IMR-90 (cell line): ENCODE data around the gene HOXA2. TPM values are rescaled to one million over a fixed set of nuclear protein-coding genes. Genes with fewer than 3 reads are reported as not detected.

Experiments
- ATAC-seq: fragments of 200-7000 bp; cut with Tn5 transposase; 2 replicates; pipeline ENCODE4 v1.9.1; 2020; ENCODE audit warnings: low read depth, mild to moderate bottlenecking, moderate library complexity
- BruUV-seq: library from RNA; stranded (reverse); fragments of 400-500 nt; replicated peaks from 2 replicates; lab custom pipeline; 2021; lab: Mats Ljungman, UMichigan
- CTCF ChIA-PET: fragments of 300-600 bp; formaldehyde crosslinking; extraction: SDS; loops from one replicate; lab custom pipeline; 2021; ENCODE audit warnings: antibody characterized with exemption; lab: Yijun Ruan, JAX
- POLR2A ChIA-PET: fragments of 300-600 bp; sonication (Branson Sonifier 250); formaldehyde crosslinking; loops from one replicate; lab custom pipeline; 2022; ENCODE audit warnings: antibody characterized with exemption; ENCODE audit not compliant: unreplicated experiment; lab: Charles Lee
- DNase-seq: peaks from one replicate; pipeline ENCODE4 v3.0.0; 2013
- H2AFZ ChIP-seq: replicated peaks from 2 replicates; pipeline ENCODE3; 2013; ENCODE audit warnings: low read length, mild to moderate bottlenecking; ENCODE audit not compliant: poor library complexity
- H2AK5ac ChIP-seq: 2 replicates; pipeline ENCODE4 v1.6.1; 2013; ENCODE audit warnings: low read depth, low read length, inconsistent platforms
- H2AK9ac ChIP-seq: replicated peaks from 2 replicates; pipeline ENCODE3; 2013; ENCODE audit warnings: mild to moderate bottlenecking, low read depth, low read length, moderate library complexity; ENCODE audit not compliant: poor library complexity
- H2BK120ac ChIP-seq: 2 replicates; pipeline ENCODE4 v1.6.1; 2013; ENCODE audit warnings: low read depth, low read length, inconsistent platforms
- H2BK15ac ChIP-seq: 3 replicates; pipeline ENCODE4 v1.6.1; 2013; ENCODE audit warnings: low read depth, low read length, inconsistent platforms
- H2BK20ac ChIP-seq: 2 replicates; pipeline ENCODE4 v1.6.1; 2013; ENCODE audit warnings: low read depth, mild to moderate bottlenecking, inconsistent platforms, low read length, moderate library complexity
- H2BK5ac ChIP-seq: 2 replicates; pipeline ENCODE4 v1.6.1; 2013; ENCODE audit warnings: mild to moderate bottlenecking, low read depth, low read length, inconsistent platforms; ENCODE audit not compliant: poor library complexity, severe bottlenecking
- H3K14ac ChIP-seq: replicated peaks from 2 replicates; pipeline ENCODE4 v1.6.1; 2013; ENCODE audit warnings: low read depth, low read length, inconsistent platforms
- H3K18ac ChIP-seq: 2 replicates; pipeline ENCODE4 v1.6.1; 2013; ENCODE audit warnings: low read depth, low read length, control low read depth
- H3K23ac ChIP-seq: 2 replicates; pipeline ENCODE4 v1.6.1; 2013; ENCODE audit warnings: low read depth, low read length, inconsistent platforms
- H3K27ac ChIP-seq: 2 replicates; pipeline ENCODE4 v1.5.1; 2013; ENCODE audit warnings: mild to moderate bottlenecking, control low read depth, low read length; ENCODE audit not compliant: insufficient read depth
- H3K27me3 ChIP-seq: 2 replicates; pipeline ENCODE4 v1.6.1; 2013; ENCODE audit warnings: low read length; ENCODE audit not compliant: control insufficient read depth, insufficient read depth
- H3K36me3 ChIP-seq: 2 replicates; pipeline ENCODE4 v1.6.1; 2013; ENCODE audit warnings: low read length, mixed read lengths; ENCODE audit not compliant: control insufficient read depth, insufficient read depth
- H3K4ac ChIP-seq: 2 replicates; pipeline ENCODE4 v1.6.1; 2013; ENCODE audit warnings: low read depth, low read length, inconsistent platforms
- H3K4me1 ChIP-seq: 2 replicates; pipeline ENCODE4 v1.6.1; 2013; ENCODE audit warnings: low read length, mixed read lengths; ENCODE audit not compliant: control insufficient read depth, insufficient read depth
- H3K4me2 ChIP-seq: 2 replicates; pipeline ENCODE4 v1.6.1; 2013; ENCODE audit warnings: low read depth, mild to moderate bottlenecking, control low read depth, low read length, moderate library complexity
- H3K4me3 ChIP-seq: 2 replicates; pipeline ENCODE4 v1.5.1; 2013; ENCODE audit warnings: low read depth, mild to moderate bottlenecking, control low read depth, low read length, moderate library complexity; ENCODE audit not compliant: insufficient read depth
- H3K56ac ChIP-seq: 2 replicates; pipeline ENCODE4 v1.6.1; 2013; ENCODE audit warnings: low read length, inconsistent platforms; ENCODE audit not compliant: insufficient read depth; ENCODE audit errors: extremely low read depth
- H3K79me1 ChIP-seq, 2 experiments: 2 replicates each; pipeline ENCODE4 v1.6.1; 2013; ENCODE audit warnings: low read length in 2 of 2, inconsistent platforms in 1 of 2, low read depth in 1 of 2
- H3K9ac ChIP-seq: 2 replicates; pipeline ENCODE4 v1.6.1; 2013; ENCODE audit warnings: low read depth, low read length, control low read depth
- H3K9me1 ChIP-seq: 2 replicates; pipeline ENCODE4 v1.6.1; 2013; ENCODE audit warnings: low read length, inconsistent platforms; ENCODE audit not compliant: insufficient read depth
- H3K9me3 ChIP-seq: 2 replicates; pipeline ENCODE4 v1.6.1; 2013; ENCODE audit warnings: low read length; ENCODE audit not compliant: control insufficient read depth, insufficient read depth
- H4K20me1 ChIP-seq: 2 replicates; pipeline ENCODE4 v1.6.1; 2013; ENCODE audit warnings: low read length, inconsistent platforms; ENCODE audit not compliant: insufficient read depth
- H4K5ac ChIP-seq: 2 replicates; pipeline ENCODE4 v1.6.1; 2013; ENCODE audit warnings: mild to moderate bottlenecking, low read depth, low read length, control low read depth
- H4K8ac ChIP-seq, 2 experiments: 2 replicates each; pipeline ENCODE4 v1.6.1; 2013; ENCODE audit warnings: low read depth in 2 of 2, low read length in 2 of 2, control low read depth in 1 of 2, inconsistent platforms in 1 of 2
- H4K91ac ChIP-seq: 2 replicates; pipeline ENCODE4 v1.6.1; 2013; ENCODE audit warnings: low read depth, low read length, inconsistent platforms; ENCODE audit not compliant: insufficient read depth
- BHLHE40 ChIP-seq: fragments of 150-350 bp; IDR thresholded peaks from 2 replicates; pipeline ENCODE4 v1.6.1; 2016; ENCODE audit warnings: mild to moderate bottlenecking, low read depth, low read length
- CEBPB ChIP-seq: IDR thresholded peaks from 2 replicates; pipeline ENCODE4 v1.6.1; 2012; ENCODE audit warnings: low read depth, low read length, improper control_type of control experiment
- CHD1 ChIP-seq: IDR thresholded peaks from 2 replicates; pipeline ENCODE4 v1.6.1; 2012; ENCODE audit warnings: low read depth, low read length, improper control_type of control experiment
- CTCF ChIP-seq: conservative IDR thresholded peaks from 2 replicates; pipeline ENCODE4 v1.5.1; 2012; ENCODE audit warnings: mild to moderate bottlenecking, low read depth, low read length, improper control_type of control experiment
- ELK1 ChIP-seq: fragments of 150-350 bp; IDR thresholded peaks from 2 replicates; pipeline ENCODE4 v1.6.1; 2016; ENCODE audit warnings: low read depth, mild to moderate bottlenecking, low read length, moderate library complexity, borderline replicate concordance
- MAZ ChIP-seq: IDR thresholded peaks from 2 replicates; pipeline ENCODE4 v1.6.1; 2012; ENCODE audit warnings: low read depth, mild to moderate bottlenecking, low read length, improper control_type of control experiment, moderate library complexity, borderline replicate concordance
- NFE2L2 ChIP-seq: fragments of 150-350 bp; IDR thresholded peaks from 2 replicates; pipeline ENCODE4 v1.6.1; 2016; ENCODE audit warnings: low read depth, mild to moderate bottlenecking, low read length
- RCOR1 ChIP-seq: IDR thresholded peaks from 2 replicates; pipeline ENCODE4 v1.6.1; 2012; ENCODE audit warnings: mild to moderate bottlenecking, low read length, improper control_type of control experiment; ENCODE audit not compliant: insufficient replicate concordance
- RFX5 ChIP-seq: IDR thresholded peaks from 2 replicates; pipeline ENCODE4 v1.8.0; 2012; ENCODE audit warnings: low read depth, mild to moderate bottlenecking, low read length, moderate library complexity
- SMC3 ChIP-seq: fragments of 150-350 bp; IDR thresholded peaks from 2 replicates; pipeline ENCODE4 v1.6.1; 2016; ENCODE audit warnings: low read depth, mild to moderate bottlenecking, antibody characterized with exemption, low read length, moderate library complexity
- WGBS, 2 experiments: methylation state at CpG; one replicate each; pipeline versions ENCODE4 v1.1.5 to v1.1.7; 2013; ENCODE audit warnings: missing lambda C conversion rate in 2 of 2; ENCODE audit not compliant: insufficient read length in 1 of 2; ENCODE audit errors: extremely low coverage in 2 of 2; 5-methylcytosine and 5-hydroxymethylcytosine counted together
- dilution Hi-C: fragments of 300-500 bp; cut with HindIII; formaldehyde crosslinking; loops from one replicate; pipeline ENCODE4 v1.14.3; 2018; ENCODE audit warnings: low sequenced_read_pairs; ENCODE audit not compliant: unreplicated experiment
- in situ Hi-C: fragments of 300-500 bp; cut with MboI; formaldehyde crosslinking; loops from 3 replicates; pipeline ENCODE4 v1.14.3; 2019; ENCODE audit warnings: low sequenced_read_pairs, inconsistent platforms, mixed read lengths
- intact Hi-C: fragments of 100-400 bp; cut with micrococcal nuclease; formaldehyde crosslinking; loops from 2 replicates; pipeline ENCODE4 v1.10.0; 2022
- polyA plus RNA-seq, 3 experiments: library from polyadenylated mRNA; depleted of rRNA; stranded (reverse); fragments of >200 nt; gene quantifications; 2 replicates each; pipeline ENCODE4 v1.2.3, GENCODE V29; 2012; ENCODE audit warnings: low replicate concordance in 1 of 3
- total RNA-seq: library from RNA; depleted of rRNA; stranded (reverse); fragments of >200 nt; gene quantifications from 2 replicates; pipeline ENCODE4 v1.2.3, GENCODE V29; 2012

Gene HOXA2
- total and polyA plus RNA-seq, 2 of the 4 experiments (the other 2 are of a cell fraction), result 1.6 to 3.9 TPM

- TF ChIP-seq NFE2L2 (0 out of 2 replicates have a peak, but pooled peaks have one; percentile 6), RFX5 (no peak)
Observed at GRCh38 chr7:27110186-27111031, 7.9 kb upstream of the HOXA2 start (continued).

GRCh38 chr7:27109466-27110185 lies 7.1 kb upstream of the HOXA2 start:
- no peaks in the 10 kb centered on the region for H3K9me3 ChIP-seq
- intact Hi-C loops (no loop called here), dilution Hi-C loops (no loop called here), in situ Hi-C loops (loop anchor here (10.0 kb wide), 1 partner anchor 915 kb away; no protein-coding TSS in a partner anchor)
- ATAC-seq (no peak), DNase-seq (peak; percentile 25)
- peaks cover 0 to 37% of the 10 kb centered on the region in 2 experiments; a peak in 2 of 4 replicates for H3K79me1 ChIP-seq
- peak overlapping the region; percentile 90 for H2BK120ac ChIP-seq
- H3K9me1 ChIP-seq, result peaks cover 13% of the 10 kb centered on the region; the same call in 1 of the 2 replicates
- H3K4me1 ChIP-seq, result peaks cover 36% of the 10 kb centered on the region
- peak overlapping the region; percentile 28 to 60; a peak in 2 of 4 replicates for H4K8ac ChIP-seq
- H3K9ac ChIP-seq, result peak overlapping the region; percentile 92
- no TSS peak for BruUV-seq
- ChIA-PET POLR2A (interaction anchor here (0.6 kb wide), 1 partner anchor 25 kb away, joined by 4 read pairs; no protein-coding TSS in a partner anchor), CTCF (no interaction called here)
- peak overlapping the region; percentile 68 for H4K91ac ChIP-seq
- H4K5ac ChIP-seq, result peak overlapping the region; percentile 36; the same call in 1 of the 2 replicates
- peak overlapping the region; percentile 98 for H3K23ac ChIP-seq
- WGBS, 2 experiments, result 40% methylated on average over 2 of the region's 4 CpGs; no CpG with 5 or more reads in 1 of the 2 experiments
- H3K18ac ChIP-seq, result peak overlapping the region; percentile 16; the same call in 1 of the 2 replicates
- H3K4me2 ChIP-seq, result peak overlapping the region; percentile 59; the same call in 1 of the 2 replicates
- peak overlapping the region; percentile 90 for H3K14ac ChIP-seq
- no peaks in the 10 kb centered on the region for H3K27me3 ChIP-seq
- peak overlapping the region; percentile 98 for H3K27ac ChIP-seq
- peaks cover 9% of the 10 kb centered on the region; the same call in 1 of the 2 replicates for H3K36me3 ChIP-seq
- H4K20me1 ChIP-seq, result peaks cover 13% of the 10 kb centered on the region
- peak overlapping the region; percentile 50; the same call in 1 of the 2 replicates for H2BK20ac ChIP-seq
- peak overlapping the region; percentile 24 for H2AFZ ChIP-seq
- H2BK5ac ChIP-seq, result peak overlapping the region; percentile 95
- H2AK5ac ChIP-seq, result peak overlapping the region; percentile 37; the same call in 1 of the 2 replicates
- H3K56ac ChIP-seq, result 0 out of 2 replicates have a peak overlapping the region, but pooled peaks have one; percentile 26
- H2AK9ac ChIP-seq, result peak overlapping the region; percentile 11
- no peak overlapping the region for H3K4me3 ChIP-seq
- H2BK15ac ChIP-seq, result peak overlapping the region; percentile 9; the same call in 1 of the 3 replicates
- peak overlapping the region; percentile 92 for H3K4ac ChIP-seq
- TF ChIP-seq CEBPB (no peak), SMC3 (no peak), BHLHE40 (no peak), CTCF (no peak), RCOR1 (no peak), CHD1 (no peak), ELK1 (no peak), MAZ (no peak)
